Endothelial cell of umbilical vein (primary cell): ENCODE results near the gene ELMO2. TPM values are rescaled to one million over a fixed set of nuclear protein-coding genes. Genes with fewer than 3 reads are reported as not detected.

ENCODE experiments used
- BruUV-seq: library from RNA; stranded (reverse); fragments of 400-500 nt; replicated peaks from 2 replicates; lab custom pipeline; 2021; lab: Mats Ljungman, UMichigan
- CTCF ChIA-PET: fragments of 300-600, 350-600 bp; sonication (Branson Sonifier 250); formaldehyde crosslinking; loops from one replicate; lab custom pipeline; 2021; ENCODE audit warnings: antibody characterized with exemption, inconsistent platforms; lab: Charles Lee
- POLR2A ChIA-PET: fragments of 300-600, 350-600 bp; sonication (Branson Sonifier 250); formaldehyde crosslinking; loops from one replicate; lab custom pipeline; 2021; ENCODE audit warnings: antibody characterized with exemption, inconsistent platforms; lab: Charles Lee
- DNase-seq: peaks from one replicate; pipeline ENCODE4 v3.0.0-alpha.2; 2011; ENCODE audit warnings: low read depth, low spot score
- FAIRE-seq: peaks from 2 replicates; lab custom pipeline; 2011; peaks lifted over from hg19 to GRCh38; lab: Jason Lieb, UNC
- H2AFZ ChIP-seq: 2 replicates; pipeline ENCODE4 v1.6.0; 2012; ENCODE audit warnings: low read depth, low read length, control low read depth, inconsistent platforms
- H3K27ac ChIP-seq: 2 replicates; pipeline ENCODE4 v1.5.1; 2011; ENCODE audit warnings: low read depth, mild to moderate bottlenecking, control low read depth, low read length, moderate library complexity; ENCODE audit not compliant: insufficient read depth
- H3K27me3 ChIP-seq, 2 experiments: 2 replicates each; pipeline versions ENCODE4 v1.6.0 to v1.6.1; 2011; ENCODE audit warnings: low read length in 2 of 2, mixed read lengths in 1 of 2; ENCODE audit not compliant: control insufficient read depth in 2 of 2, insufficient read depth in 2 of 2
- H3K36me3 ChIP-seq, 2 experiments: 2 replicates in 1 of 2; 3 replicates in 1 of 2; pipeline ENCODE4 v1.5.1; 2011; ENCODE audit warnings: low read length in 2 of 2, mild to moderate bottlenecking in 1 of 2, moderate library complexity in 1 of 2; ENCODE audit not compliant: control insufficient read depth in 2 of 2, insufficient read depth in 2 of 2; ENCODE audit errors: extremely low read depth in 1 of 2
- H3K4me1 ChIP-seq: 3 replicates; pipeline ENCODE4 v1.5.1; 2011; ENCODE audit warnings: mild to moderate bottlenecking, low read length; ENCODE audit not compliant: control insufficient read depth, insufficient read depth; ENCODE audit errors: extremely low read depth
- H3K4me2 ChIP-seq: 2 replicates; pipeline ENCODE4 v1.6.1; 2011; ENCODE audit warnings: low read length, control low read depth, mixed read lengths; ENCODE audit not compliant: insufficient read depth
- H3K4me3 ChIP-seq, 3 experiments: fragments of 200-600 bp in 1 of 3; sonication (generic), shearing (Covaris generic) in 1 of 3; replicated peaks in 1 of 3; 2 replicates each; pipeline ENCODE4 v1.5.1; 2011 to 2016; ENCODE audit warnings: control low read depth in 3 of 3, low read length in 3 of 3, mild to moderate bottlenecking in 2 of 3, inconsistent platforms in 1 of 3, low read depth in 1 of 3, moderate library complexity in 1 of 3; ENCODE audit not compliant: insufficient read depth in 1 of 3
- H3K79me2 ChIP-seq: 2 replicates; pipeline ENCODE4 v1.6.0; 2012; ENCODE audit warnings: low read length, inconsistent platforms; ENCODE audit not compliant: control insufficient read depth, insufficient read depth
- H3K9ac ChIP-seq: replicated peaks from 2 replicates; pipeline ENCODE3; 2011; ENCODE audit warnings: low read length, control low read depth; ENCODE audit not compliant: insufficient read depth; ENCODE audit errors: extremely low read depth
- H3K9me1 ChIP-seq: replicated peaks from 3 replicates; pipeline ENCODE4 v1.6.0; 2011; ENCODE audit warnings: mild to moderate bottlenecking, low read length; ENCODE audit not compliant: control insufficient read depth, insufficient read depth; ENCODE audit errors: extremely low read depth
- H3K9me3 ChIP-seq: replicated peaks from 2 replicates; pipeline ENCODE4 v1.5.1; 2012; ENCODE audit warnings: low read length, inconsistent platforms; ENCODE audit not compliant: control insufficient read depth, insufficient read depth
- H4K20me1 ChIP-seq: replicated peaks from 2 replicates; pipeline ENCODE3; 2011; ENCODE audit warnings: mild to moderate bottlenecking, low read length; ENCODE audit not compliant: control insufficient read depth, insufficient read depth; ENCODE audit errors: extremely low read depth
- EZH2 ChIP-seq: IDR thresholded peaks from 2 replicates; pipeline ENCODE4 v1.6.1; 2012; ENCODE audit warnings: borderline replicate concordance, low read depth, mild to moderate bottlenecking, moderate library complexity, low read length, inconsistent platforms; ENCODE audit not compliant: severe bottlenecking
- FOS ChIP-seq: IDR thresholded peaks from 2 replicates; pipeline ENCODE4 v1.6.1; 2011; ENCODE audit warnings: mild to moderate bottlenecking, low read length, moderate library complexity, borderline replicate concordance; ENCODE audit not compliant: insufficient read depth
- GATA2 ChIP-seq: IDR thresholded peaks from 2 replicates; pipeline ENCODE4 v1.7.0; 2011; ENCODE audit warnings: low read depth, mild to moderate bottlenecking, moderate library complexity, mixed read lengths, low read length; ENCODE audit not compliant: insufficient read length, insufficient read depth
- JUN ChIP-seq: IDR thresholded peaks from 2 replicates; pipeline ENCODE4 v1.6.1; 2011; ENCODE audit warnings: borderline replicate concordance, low read depth; ENCODE audit not compliant: insufficient read length, insufficient read depth
- POLR2A ChIP-seq: IDR thresholded peaks from 2 replicates; pipeline ENCODE4 v1.6.1; 2012; ENCODE audit warnings: low read depth, mild to moderate bottlenecking, control low read depth, low read length
- POLR2AphosphoS5 ChIP-seq: IDR thresholded peaks from 2 replicates; pipeline ENCODE4 v1.6.1; 2012; ENCODE audit warnings: low read depth, mild to moderate bottlenecking, control low read depth, low read length, moderate library complexity; ENCODE audit not compliant: insufficient read depth
- dilution Hi-C: fragments of 300-500 bp; cut with MboI; formaldehyde crosslinking; loops from one replicate; pipeline ENCODE4 v1.15.0; 2019; ENCODE audit warnings: low sequenced_read_pairs; ENCODE audit not compliant: extremely low pct_ligation_motif_present
- intact Hi-C: fragments of 100-400 bp; cut with micrococcal nuclease; formaldehyde crosslinking; loops from one replicate; pipeline ENCODE4 v1.10.0; 2022
- polyA plus RNA-seq, 4 experiments: library from polyadenylated mRNA; depleted of rRNA in 3 of 4; stranded (reverse) in 3 of 4; unstranded in 1 of 4; fragments of >200 nt; gene quantifications; 2 replicates each; pipeline versions ENCODE4 v1.2.1 to v1.2.3, GENCODE V29; 2011 to 2012; ENCODE audit warnings: missing spikeins in 1 of 4
- total RNA-seq: library from RNA; stranded (reverse); gene quantifications from 2 replicates; pipeline ENCODE4 v1.2.3, GENCODE V29; 2021
- TF ChIP-seq, protein P1 (sequence below): IDR thresholded peaks from 2 replicates; pipeline ENCODE4 v1.6.1; 2011; ENCODE audit not compliant: insufficient read depth, insufficient read length
- TF ChIP-seq, protein P2 (sequence below), 2 donors: IDR thresholded peaks; 1 replicate in 1 of 2; 2 replicates in 1 of 2; pipeline ENCODE4 v1.5.1; 2011; ENCODE audit warnings: low read length in 2 of 2, mild to moderate bottlenecking in 2 of 2, moderate library complexity in 2 of 2, control low read depth in 1 of 2, inconsistent platforms in 1 of 2, low read depth in 1 of 2; ENCODE audit not compliant: insufficient read depth in 1 of 2; ENCODE audit errors: extremely low read depth in 1 of 2

ELMO2 gene
- total and polyA plus RNA-seq, 2 donors (not counting 3 experiments of a cell fraction or from before 2014, with no cell fraction given), result 35.1 to 43.5 TPM

DNA sequence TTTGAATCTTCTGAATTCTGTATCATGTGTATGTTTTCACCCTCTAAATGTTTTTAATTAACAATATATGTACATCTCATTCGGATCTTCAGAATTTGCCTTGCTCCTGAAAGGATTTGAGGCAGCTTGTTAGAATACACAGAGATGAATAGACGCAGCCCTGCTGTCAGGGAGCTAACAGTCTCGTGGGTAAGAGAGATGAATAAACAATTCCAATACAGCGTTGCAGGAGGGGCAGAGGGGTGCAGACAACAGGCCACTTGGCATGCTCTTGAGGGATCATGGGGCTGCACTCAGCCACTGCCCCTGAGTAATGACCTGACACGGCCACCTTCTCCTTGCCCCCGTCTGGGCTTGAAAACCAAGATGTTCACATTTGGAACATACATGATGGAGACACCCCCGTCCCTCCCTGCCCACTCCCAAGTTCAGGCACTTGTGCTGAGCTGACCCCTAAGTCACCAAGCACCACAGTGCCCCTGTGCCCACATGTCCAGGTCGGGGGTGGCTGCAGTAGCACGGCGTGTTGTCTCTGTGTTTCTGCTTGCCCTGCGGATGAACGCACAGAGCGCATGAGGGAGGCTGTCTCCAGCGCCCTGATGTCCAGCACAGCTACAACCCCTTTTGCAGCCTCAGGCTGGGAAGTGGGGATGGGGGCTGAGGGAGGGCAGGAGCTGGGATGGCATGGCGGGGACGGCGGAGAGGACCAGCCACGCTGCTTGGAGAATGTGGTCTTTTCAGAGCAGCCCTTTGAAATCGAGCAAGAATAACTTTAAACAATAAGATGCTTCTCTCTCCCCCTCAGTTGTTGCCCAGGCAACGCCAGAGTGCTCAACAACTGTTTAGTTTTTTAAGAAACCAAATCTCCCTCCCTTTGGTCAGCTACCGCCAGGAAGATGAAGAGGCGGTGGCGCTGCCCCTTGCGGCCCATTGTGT lies 65.1 kb downstream of the ELMO2 start:
- dilution Hi-C loops, result no loop called here

More for the DNA sequence above, 65.1 kb downstream of the ELMO2 start:
- Histone ChIP-seq H3K36me3 (no peaks in the 10 kb centered on the region), H3K27ac (no peak overlapping the region), H3K79me2 (no peaks in the 10 kb centered on the region), H3K4me2 (no peak overlapping the region), H3K9me1 (no peaks in the 10 kb centered on the region), H2AFZ (no peak overlapping the region), H3K27me3 (peaks cover 22 to 24% of the 10 kb centered on the region in 2 experiments), H3K4me3 (no peak overlapping the region), H3K9me3 (no peaks in the 10 kb centered on the region), H4K20me1 (no peaks in the 10 kb centered on the region), H3K4me1 (no peaks in the 10 kb centered on the region), H3K9ac (no peak overlapping the region)
- intact Hi-C loops, result no loop called here
- ChIA-PET POLR2A (no interaction called here), CTCF (interaction anchor here (0.9 to 1.3 kb wide), 3 partner anchors 8 to 354 kb away, joined by 3 read pairs; no protein-coding TSS in a partner anchor)
- DNase-seq (no peak), FAIRE-seq (no peak)
- TF ChIP-seq, protein P1, sequence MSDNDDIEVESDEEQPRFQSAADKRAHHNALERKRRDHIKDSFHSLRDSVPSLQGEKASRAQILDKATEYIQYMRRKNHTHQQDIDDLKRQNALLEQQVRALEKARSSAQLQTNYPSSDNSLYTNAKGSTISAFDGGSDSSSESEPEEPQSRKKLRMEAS, result no peak
- no peak for TF ChIP-seq JUN
- TF ChIP-seq FOS, result no peak
- TF ChIP-seq POLR2AphosphoS5, result no peak
- no peak for TF ChIP-seq GATA2
- TF ChIP-seq, protein P2, sequence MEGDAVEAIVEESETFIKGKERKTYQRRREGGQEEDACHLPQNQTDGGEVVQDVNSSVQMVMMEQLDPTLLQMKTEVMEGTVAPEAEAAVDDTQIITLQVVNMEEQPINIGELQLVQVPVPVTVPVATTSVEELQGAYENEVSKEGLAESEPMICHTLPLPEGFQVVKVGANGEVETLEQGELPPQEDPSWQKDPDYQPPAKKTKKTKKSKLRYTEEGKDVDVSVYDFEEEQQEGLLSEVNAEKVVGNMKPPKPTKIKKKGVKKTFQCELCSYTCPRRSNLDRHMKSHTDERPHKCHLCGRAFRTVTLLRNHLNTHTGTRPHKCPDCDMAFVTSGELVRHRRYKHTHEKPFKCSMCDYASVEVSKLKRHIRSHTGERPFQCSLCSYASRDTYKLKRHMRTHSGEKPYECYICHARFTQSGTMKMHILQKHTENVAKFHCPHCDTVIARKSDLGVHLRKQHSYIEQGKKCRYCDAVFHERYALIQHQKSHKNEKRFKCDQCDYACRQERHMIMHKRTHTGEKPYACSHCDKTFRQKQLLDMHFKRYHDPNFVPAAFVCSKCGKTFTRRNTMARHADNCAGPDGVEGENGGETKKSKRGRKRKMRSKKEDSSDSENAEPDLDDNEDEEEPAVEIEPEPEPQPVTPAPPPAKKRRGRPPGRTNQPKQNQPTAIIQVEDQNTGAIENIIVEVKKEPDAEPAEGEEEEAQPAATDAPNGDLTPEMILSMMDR (IDR thresholded peaks at IDR 0.05; ENCODE audit: extremely low read depth in 1 of 2, insufficient read depth in 1 of 2, low read depth in 1 of 2, low read length in 2 of 2), result no peak
- no peak for TF ChIP-seq POLR2A
- TF ChIP-seq EZH2, result no peak
- BruUV-seq, result no TSS peak
